ENCODE measurements around the gene TSEN2.
"Not testable (repeated sequence)": the region's sequence is repeated elsewhere in the genome, so short reads cannot be mapped to it uniquely, and the experiment has no call there.

Gene TSEN2

DNA sequence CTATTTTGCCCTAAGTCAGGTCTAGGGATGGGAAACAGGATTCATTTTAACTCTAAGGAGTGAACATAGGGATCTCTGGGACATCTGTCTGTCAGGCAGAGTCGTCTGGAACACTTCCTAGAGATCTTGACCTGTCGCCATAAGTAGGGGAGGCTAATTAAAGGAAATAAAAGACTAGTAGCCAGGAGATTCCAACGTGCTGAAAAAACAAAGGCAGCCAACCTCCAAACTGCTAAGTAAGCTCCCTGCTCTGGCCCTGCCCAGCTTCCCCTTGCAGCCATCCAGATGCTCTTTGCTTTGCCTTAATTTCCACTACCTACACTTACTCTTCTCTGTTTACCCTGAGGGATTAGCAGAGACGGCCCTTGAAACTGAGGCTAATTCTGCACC lies 18.4 kb upstream of the TSEN2 start:
- no peak for DNase-seq (ENCODE audit: low spot score)
- in situ Hi-C loops (cut with MboI; ENCODE audit: low pct_unique_long_range_greater_than_20kb, low sequenced_read_pairs, unreplicated experiment): no loop called here
- TF ChIP-seq, protein P1, sequence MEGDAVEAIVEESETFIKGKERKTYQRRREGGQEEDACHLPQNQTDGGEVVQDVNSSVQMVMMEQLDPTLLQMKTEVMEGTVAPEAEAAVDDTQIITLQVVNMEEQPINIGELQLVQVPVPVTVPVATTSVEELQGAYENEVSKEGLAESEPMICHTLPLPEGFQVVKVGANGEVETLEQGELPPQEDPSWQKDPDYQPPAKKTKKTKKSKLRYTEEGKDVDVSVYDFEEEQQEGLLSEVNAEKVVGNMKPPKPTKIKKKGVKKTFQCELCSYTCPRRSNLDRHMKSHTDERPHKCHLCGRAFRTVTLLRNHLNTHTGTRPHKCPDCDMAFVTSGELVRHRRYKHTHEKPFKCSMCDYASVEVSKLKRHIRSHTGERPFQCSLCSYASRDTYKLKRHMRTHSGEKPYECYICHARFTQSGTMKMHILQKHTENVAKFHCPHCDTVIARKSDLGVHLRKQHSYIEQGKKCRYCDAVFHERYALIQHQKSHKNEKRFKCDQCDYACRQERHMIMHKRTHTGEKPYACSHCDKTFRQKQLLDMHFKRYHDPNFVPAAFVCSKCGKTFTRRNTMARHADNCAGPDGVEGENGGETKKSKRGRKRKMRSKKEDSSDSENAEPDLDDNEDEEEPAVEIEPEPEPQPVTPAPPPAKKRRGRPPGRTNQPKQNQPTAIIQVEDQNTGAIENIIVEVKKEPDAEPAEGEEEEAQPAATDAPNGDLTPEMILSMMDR (IDR thresholded peaks at IDR 0.05; ENCODE audit: extremely low read depth, insufficient read depth, missing control alignments): no peak

DNA sequence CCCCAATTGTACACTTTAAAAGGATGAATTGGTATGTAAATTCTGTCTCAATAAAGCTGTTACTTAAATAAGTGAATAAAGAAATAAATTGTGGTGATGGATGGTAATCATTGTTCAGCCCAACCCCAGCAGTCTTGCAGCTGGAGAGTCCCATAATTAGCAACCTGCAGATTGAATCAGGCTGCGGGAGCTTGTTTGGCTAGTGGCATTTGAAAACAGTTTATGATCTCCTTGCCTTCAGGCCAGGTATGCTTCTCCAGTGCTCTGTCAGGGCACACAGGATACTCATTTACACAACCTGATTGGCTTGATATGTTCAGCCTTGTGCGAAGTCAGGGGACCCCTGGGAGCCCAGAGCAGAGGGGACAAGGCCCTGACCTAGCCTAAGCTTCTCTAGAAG lies 16.5 kb upstream of the TSEN2 start:
- in situ Hi-C loops (cut with MboI; ENCODE audit: low pct_unique_long_range_greater_than_20kb, low sequenced_read_pairs, unreplicated experiment): no loop called here
- TF ChIP-seq, protein P1 (IDR thresholded peaks at IDR 0.05; ENCODE audit: extremely low read depth, insufficient read depth, missing control alignments): no peak
- no peak for DNase-seq (ENCODE audit: low spot score)

DNA sequence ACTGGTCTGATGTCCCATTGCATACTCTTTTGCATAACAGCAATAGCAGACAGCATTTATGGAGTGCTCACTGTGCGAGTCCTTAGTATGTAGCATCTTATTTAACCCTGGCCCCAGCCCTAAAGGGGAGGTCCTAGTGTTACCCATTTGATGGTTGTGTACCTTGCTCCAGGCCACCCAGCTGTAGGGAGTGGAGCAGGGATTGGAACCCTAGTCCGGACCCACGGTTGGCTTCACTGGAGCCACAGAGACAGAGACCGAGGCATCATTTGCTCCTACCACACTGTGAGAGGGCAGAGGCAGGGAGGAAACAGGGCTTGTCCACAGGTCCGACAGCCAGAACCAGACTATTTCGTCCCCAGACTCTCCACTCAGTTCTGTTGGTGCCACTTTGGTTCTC lies 16.0 kb upstream of the TSEN2 start:
- DNase-seq (ENCODE audit: low spot score): no peak

DNA sequence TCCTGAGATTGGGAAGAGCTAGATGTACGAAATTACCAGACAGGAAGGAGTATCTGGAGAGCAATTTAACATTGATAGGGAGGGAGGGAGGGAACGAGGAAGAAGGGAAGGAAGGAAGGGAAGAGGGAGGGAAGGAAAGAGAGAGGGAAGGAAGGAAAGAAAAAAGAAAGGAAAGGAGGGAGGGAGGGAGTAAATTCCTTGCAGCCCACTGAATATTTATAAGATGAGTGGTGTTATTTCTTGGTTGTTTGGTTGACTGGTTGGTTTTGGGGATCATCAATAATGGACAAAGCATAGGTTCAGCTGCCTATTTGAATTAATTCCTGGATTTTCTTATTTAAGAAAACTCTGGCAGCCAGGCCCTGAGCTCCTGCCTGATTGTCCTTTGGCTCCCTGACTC lies 15.5 kb upstream of the TSEN2 start:
- in situ Hi-C loops (cut with MboI; ENCODE audit: low pct_unique_long_range_greater_than_20kb, low sequenced_read_pairs, unreplicated experiment): no loop called here
- no peak for DNase-seq (ENCODE audit: low spot score)
- TF ChIP-seq, protein P1 (IDR thresholded peaks at IDR 0.05; ENCODE audit: extremely low read depth, insufficient read depth, missing control alignments): no peak

More for the DNA sequence above, 16.0 kb upstream of the TSEN2 start:
- in situ Hi-C loops (cut with MboI; ENCODE audit: low pct_unique_long_range_greater_than_20kb, low sequenced_read_pairs, unreplicated experiment): no loop called here
- TF ChIP-seq, protein P1 (IDR thresholded peaks at IDR 0.05; ENCODE audit: extremely low read depth, insufficient read depth, missing control alignments): no peak

DNA sequence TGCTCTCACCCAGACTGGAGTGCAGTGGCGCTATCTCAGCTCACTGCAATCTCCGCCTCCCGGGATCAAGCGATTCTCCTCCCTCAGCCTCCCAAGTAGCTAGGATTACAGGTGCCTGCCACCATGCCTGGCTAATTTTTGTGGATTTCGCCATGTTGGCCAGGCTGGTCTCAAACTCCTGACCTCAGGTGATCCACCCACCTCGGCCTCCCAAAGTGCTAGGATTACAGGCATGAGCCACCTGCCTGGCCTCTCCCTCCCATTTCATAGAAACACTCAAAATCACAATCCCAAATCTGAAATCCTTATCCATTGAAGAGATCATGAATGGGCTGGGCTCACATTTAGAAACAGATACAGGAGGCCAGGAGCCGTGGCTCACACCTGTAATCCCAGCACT lies 15.1 kb upstream of the TSEN2 start:
- in situ Hi-C loops (cut with MboI; ENCODE audit: low pct_unique_long_range_greater_than_20kb, low sequenced_read_pairs, unreplicated experiment); DNase-seq (ENCODE audit: low spot score): not testable (repeated sequence)

DNA sequence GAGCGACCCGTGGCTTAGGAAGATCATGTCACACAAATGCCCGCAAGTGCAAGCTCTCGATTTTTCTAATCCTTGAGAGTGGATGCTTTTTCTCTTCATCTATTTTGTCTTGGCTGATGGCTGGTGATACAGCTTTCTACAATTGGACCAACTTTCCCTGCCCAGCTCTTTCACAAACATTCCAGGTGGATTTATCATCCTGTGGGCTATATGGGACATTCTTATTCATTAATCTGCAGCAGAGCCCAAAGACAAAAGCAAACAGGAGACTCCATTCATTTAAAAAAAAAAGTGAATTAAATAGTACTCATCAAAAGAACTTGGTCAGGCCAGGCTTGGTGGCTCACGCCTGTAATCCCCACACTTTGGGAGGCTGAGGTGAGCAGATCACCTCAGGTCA lies 14.2 kb upstream of the TSEN2 start:
- TF ChIP-seq, protein P1 (IDR thresholded peaks at IDR 0.05; ENCODE audit: extremely low read depth, insufficient read depth, missing control alignments): no peak
- in situ Hi-C loops (cut with MboI; ENCODE audit: low pct_unique_long_range_greater_than_20kb, low sequenced_read_pairs, unreplicated experiment): loop anchor here (10.0 kb wide), 1 partner anchor 335 kb away; no protein-coding TSS in a partner anchor
- no peak for DNase-seq (ENCODE audit: low spot score)

DNA sequence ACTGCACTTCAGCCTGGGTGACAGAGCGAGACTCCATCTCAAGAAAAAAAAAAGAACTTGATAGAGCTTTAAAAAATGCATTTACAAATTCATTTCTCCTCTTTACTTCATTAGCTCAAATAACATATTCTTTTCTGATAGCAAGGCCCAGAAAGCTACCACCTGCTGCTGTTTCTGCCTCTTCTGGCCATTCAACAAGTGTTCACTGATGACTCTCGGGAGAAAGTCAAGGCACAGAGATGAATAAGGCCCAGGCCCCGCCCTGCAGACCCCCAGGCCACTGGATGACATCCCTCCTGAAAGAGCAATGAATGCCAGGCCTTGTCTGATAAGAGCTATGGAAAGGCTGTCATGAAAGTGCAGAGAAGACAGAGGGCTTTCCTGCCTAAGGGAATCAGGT lies 13.6 kb upstream of the TSEN2 start:
- in situ Hi-C loops (cut with MboI; ENCODE audit: low pct_unique_long_range_greater_than_20kb, low sequenced_read_pairs, unreplicated experiment): loop anchor here (10.0 kb wide), 1 partner anchor 336 kb away; no protein-coding TSS in a partner anchor
- TF ChIP-seq, protein P1 (IDR thresholded peaks at IDR 0.05; ENCODE audit: extremely low read depth, insufficient read depth, missing control alignments): no peak
- no peak for DNase-seq (ENCODE audit: low spot score)
